HG03025 (cell line): ENCODE measurements around the gene TEX48.

ENCODE experiments used
- ATAC-seq: cut with Tn5 transposase; IDR thresholded peaks from one replicate; pipeline ENCODE4 v1.9.1; 2021; ENCODE audit warnings: mild to moderate bottlenecking, moderate library complexity; ENCODE audit not compliant: unreplicated experiment, low FRiP score

The TEX48 gene

GRCh38 chr9:114626415-114627020 lies 55.5 kb downstream of the TEX48 start:
- no peak for ATAC-seq

- no peak for ATAC-seq
These were observed 57.3 kb downstream of the TEX48 start for GRCh38 chr9:114624677-114625076.

GRCh38 chr9:114621975-114622609 lies 59.9 kb downstream of the TEX48 start:
- ATAC-seq: no peak

DNA sequence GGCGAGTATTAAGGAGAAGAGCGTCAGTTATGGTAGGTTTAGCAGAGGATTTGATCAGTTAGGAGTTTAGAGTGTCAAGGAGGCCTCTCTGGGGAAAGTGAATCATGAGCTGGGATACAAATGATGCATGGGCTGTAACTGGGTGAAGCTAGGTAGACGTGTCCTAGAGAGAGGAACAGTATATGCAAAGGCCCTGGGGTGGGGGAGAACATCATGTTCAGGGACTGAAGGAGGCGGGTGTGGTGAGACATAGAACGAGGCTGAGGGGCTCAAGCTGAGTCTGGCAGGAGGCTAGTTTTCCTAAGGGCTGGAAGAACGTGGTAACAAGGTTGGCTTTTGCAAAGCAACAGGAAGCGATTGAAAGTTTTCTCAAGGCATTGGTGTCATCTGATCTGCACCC lies 60.4 kb downstream of the TEX48 start:
- no peak for ATAC-seq

DNA sequence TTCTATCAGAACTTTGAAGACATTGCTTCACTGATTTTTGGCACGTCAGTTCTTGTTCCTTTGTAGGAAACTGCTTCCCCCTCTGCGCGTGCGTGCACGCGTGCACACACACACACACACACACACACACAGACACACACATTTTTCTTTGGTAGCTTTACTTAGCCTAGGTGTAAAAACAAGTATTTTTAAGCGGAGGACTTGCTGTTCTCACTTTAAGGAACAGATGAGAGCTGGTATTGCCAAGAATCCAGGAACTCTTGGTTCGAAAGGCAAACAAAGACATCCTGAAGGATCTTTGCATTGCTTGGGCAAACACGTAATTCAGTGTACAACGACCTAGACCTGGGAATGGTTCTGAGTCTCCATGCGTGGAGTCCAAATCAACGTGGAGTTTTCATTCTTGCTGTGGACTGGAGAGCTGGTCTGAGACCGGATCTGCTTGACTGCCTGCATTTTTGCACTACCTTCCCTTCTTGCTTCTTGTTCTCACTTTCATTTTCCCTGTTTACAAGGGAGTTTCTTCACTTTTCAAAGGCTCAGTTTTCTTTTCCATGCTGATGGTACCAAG lies 62.7 kb downstream of the TEX48 start:
- peak; percentile 46 for ATAC-seq

DNA sequence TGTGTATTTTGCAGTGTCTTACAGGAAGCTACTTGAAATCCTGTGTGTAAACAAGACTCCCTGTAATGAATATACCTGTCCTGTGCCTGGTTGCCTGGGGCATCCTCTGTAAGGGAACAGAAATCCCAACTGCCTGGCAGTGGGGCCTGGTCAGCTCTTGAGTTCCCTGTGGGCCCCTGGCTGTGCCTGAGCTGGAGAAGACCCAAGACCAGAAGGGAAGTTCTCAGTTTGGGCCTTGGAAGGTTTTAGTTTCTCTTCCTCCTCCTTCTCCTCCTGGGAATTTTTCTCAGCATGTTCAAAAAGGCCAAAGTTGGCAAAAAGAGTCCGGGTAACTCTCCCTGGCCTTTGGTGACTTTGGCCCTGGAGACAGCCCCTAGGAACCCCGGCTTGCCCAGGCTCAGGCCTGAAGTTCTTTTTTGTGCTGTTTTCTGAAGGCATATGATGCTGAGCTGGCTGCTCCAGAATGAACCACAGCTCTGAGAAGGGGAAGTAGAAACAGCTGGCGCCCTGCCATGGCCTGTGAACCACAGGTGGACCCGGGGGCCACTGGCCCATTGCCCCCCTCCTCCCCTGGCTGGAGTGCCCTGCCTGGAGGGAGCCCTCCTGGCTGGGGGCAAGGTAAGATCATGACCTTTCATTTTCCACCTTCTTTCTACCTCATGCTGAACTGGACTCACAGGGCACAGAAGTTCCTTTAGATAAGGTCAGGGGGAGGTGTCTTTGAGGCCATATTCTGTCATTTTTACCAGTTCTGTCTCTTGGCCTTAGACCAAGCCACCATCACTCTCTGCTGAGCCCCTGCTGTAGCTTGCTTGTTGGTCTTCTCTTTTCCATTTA lies 65.1 kb downstream of the TEX48 start:
- ATAC-seq: peak; percentile 65
